ENCODE measurements around the gene RYR3.

The RYR3 gene

DNA sequence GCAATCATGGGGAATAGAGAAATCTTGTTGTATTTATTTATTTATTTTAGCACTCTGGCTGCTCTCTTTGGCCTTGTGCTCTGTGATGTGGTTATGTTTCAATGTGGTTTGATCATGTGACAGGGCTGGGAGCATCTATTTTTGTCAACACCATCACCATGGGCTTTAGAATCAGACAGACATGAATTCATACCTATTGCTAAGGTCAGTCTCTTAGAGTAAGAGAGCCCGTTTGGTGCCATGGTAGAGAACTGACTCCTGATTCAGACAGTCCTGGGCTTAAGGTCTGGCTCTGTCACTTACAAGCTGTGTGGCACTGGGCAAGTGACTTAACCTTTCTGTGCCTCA lies 157.0 kb downstream of the RYR3 start:
- Histone ChIP-seq H3K9me3 (no peaks in the 10 kb centered on the region), H3K27me3 (no peaks in the 10 kb centered on the region), H3K4me1 (no peaks in the 10 kb centered on the region), H3K4me3 (no peak overlapping the region), H3K36me3 (no peaks in the 10 kb centered on the region), H3K27ac (no peak overlapping the region)
- no peak for DNase-seq
- intact Hi-C loops (cut with DNase I; ENCODE audit: low total_unique reads), result no loop called here
- TF ChIP-seq, protein P1, sequence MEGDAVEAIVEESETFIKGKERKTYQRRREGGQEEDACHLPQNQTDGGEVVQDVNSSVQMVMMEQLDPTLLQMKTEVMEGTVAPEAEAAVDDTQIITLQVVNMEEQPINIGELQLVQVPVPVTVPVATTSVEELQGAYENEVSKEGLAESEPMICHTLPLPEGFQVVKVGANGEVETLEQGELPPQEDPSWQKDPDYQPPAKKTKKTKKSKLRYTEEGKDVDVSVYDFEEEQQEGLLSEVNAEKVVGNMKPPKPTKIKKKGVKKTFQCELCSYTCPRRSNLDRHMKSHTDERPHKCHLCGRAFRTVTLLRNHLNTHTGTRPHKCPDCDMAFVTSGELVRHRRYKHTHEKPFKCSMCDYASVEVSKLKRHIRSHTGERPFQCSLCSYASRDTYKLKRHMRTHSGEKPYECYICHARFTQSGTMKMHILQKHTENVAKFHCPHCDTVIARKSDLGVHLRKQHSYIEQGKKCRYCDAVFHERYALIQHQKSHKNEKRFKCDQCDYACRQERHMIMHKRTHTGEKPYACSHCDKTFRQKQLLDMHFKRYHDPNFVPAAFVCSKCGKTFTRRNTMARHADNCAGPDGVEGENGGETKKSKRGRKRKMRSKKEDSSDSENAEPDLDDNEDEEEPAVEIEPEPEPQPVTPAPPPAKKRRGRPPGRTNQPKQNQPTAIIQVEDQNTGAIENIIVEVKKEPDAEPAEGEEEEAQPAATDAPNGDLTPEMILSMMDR (IDR thresholded peaks at IDR 0.05), result no peak

DNA sequence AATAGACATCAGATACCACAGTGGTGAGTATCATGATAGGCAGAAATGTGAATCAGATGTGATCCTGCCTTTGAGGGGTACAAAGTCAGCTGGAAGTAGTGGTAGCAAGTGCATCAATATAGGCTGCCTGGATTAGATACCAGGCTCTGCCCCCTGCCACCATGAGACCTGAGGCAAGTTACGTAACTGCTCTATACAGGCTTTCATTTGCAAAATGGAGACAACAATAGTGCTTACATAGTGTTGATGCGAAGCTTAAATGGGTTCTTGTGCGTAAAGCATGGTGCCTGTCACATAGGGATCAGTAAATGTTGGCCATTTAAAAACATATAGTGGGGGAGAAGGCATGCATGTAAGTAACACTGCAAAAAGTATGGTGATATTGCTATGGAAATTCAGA lies 158.0 kb downstream of the RYR3 start:
- H3K36me3 ChIP-seq, result no peaks in the 10 kb centered on the region
- DNase-seq, result no peak
- TF ChIP-seq, protein P1 (IDR thresholded peaks at IDR 0.05), result no peak
- H3K9me3 ChIP-seq, result no peaks in the 10 kb centered on the region
- H3K27ac ChIP-seq, result no peak overlapping the region
- no peaks in the 10 kb centered on the region for H3K27me3 ChIP-seq
- H3K4me1 ChIP-seq, result no peaks in the 10 kb centered on the region
- H3K4me3 ChIP-seq, result no peak overlapping the region
- intact Hi-C loops (cut with DNase I; ENCODE audit: low total_unique reads), result no loop called here

DNA sequence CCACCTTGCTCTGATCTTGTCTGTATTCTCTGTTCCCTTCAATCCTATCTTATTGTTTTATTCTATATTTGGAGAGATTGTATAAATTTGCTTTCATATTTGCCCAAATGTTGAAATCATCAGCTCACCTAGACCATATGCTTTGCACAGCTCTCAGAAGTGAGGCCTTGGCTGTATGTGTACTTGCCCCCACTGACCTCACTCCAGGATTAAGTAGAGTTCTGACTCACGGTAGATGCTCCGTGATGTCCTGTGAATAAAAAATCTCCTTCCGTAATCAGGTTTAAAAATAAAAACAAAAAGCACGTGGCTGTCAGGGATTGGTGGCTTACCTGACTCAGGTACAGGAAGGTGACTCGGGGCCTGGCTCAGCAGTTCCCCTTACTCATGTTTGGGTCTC lies 162.2 kb downstream of the RYR3 start:
- DNase-seq, result no peak
- intact Hi-C loops (cut with DNase I; ENCODE audit: low total_unique reads), result no loop called here
- Histone ChIP-seq H3K27me3 (no peaks in the 10 kb centered on the region), H3K4me1 (no peaks in the 10 kb centered on the region), H3K9me3 (no peaks in the 10 kb centered on the region), H3K4me3 (no peak overlapping the region), H3K27ac (no peak overlapping the region), H3K36me3 (peaks cover 0 to 5% (median 0%) of the 10 kb centered on the region in 3 donors)
- TF ChIP-seq, protein P1 (IDR thresholded peaks at IDR 0.05), result no peak

DNA sequence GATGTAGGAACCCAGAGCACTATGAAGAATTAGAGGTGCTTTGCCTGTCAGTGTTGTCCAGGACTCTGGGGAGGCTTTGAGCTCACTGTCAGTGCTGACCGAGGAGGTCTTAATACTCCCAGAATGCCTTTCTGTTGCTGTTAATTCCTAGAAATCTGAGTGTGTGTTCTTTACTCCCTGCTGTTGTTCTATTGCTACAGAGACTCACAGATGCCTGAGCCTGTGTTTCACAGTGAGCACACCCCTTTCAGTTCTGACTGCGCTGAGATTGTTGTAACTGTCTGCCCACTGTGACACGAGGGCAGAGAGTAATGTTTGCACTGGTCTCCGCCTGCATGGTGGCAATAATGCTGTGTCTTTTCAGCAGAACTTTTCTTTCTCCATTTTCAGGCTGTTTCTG lies 162.9 kb downstream of the RYR3 start:
- Histone ChIP-seq H3K27ac (no peak overlapping the region), H3K4me3 (no peak overlapping the region), H3K9me3 (no peaks in the 10 kb centered on the region), H3K27me3 (no peaks in the 10 kb centered on the region), H3K4me1 (no peaks in the 10 kb centered on the region), H3K36me3 (peaks cover 0 to 5% (median 0%) of the 10 kb centered on the region in 3 donors)
- no peak for DNase-seq
- intact Hi-C loops (cut with DNase I; ENCODE audit: low total_unique reads), result no loop called here
- TF ChIP-seq, protein P1 (IDR thresholded peaks at IDR 0.05), result no peak

DNA sequence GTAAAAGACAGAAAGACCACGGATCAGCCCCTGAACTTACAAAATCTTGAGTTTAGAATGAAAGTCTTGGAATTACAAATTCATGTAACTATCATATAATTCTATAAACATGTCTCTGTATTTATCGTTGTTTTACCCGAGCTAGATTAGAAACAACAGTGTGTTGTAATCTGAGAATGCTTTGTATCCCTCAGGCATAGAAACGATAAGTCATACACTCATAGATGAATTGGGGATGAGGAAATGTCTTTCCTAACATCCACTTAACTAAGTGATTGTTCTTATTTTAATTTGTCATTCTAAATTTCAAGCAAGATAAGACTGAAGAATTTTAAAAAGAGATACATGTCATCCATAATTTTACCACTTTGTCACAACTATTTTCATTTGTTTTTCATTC lies 165.3 kb downstream of the RYR3 start:
- no peak for DNase-seq
- Histone ChIP-seq H3K4me1 (no peaks in the 10 kb centered on the region), H3K9me3 (no peaks in the 10 kb centered on the region), H3K27ac (no peak overlapping the region), H3K27me3 (no peaks in the 10 kb centered on the region), H3K36me3 (peaks cover 0 to 5% (median 0%) of the 10 kb centered on the region in 3 donors), H3K4me3 (no peak overlapping the region)
- TF ChIP-seq, protein P1 (IDR thresholded peaks at IDR 0.05), result no peak
- intact Hi-C loops (cut with DNase I; ENCODE audit: low total_unique reads), result no loop called here

DNA sequence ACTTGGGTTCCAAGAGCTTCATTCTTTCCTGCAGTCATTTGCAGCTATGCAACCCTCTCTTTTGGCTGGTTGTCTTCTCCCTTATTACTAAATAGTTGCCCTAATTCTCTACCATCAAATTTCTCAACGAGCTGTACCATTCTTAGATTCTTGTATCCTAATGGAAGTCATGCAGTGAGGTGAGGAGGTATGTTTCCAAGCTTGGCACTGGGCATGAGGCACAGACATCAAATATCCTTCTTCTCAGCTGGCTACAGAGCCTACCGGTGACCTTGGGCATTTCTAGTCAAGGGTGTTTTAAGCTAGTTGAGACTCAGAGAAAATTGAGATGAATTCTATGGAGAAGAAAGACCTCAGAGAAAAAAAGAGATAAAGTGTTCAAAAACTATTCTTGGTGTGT lies 166.1 kb downstream of the RYR3 start:
- Histone ChIP-seq H3K9me3 (no peaks in the 10 kb centered on the region), H3K4me3 (no peak overlapping the region), H3K36me3 (peaks cover 0 to 5% (median 0%) of the 10 kb centered on the region in 3 donors), H3K27me3 (no peaks in the 10 kb centered on the region), H3K4me1 (no peaks in the 10 kb centered on the region), H3K27ac (no peak overlapping the region)
- TF ChIP-seq, protein P1 (IDR thresholded peaks at IDR 0.05), result no peak
- intact Hi-C loops (cut with DNase I; ENCODE audit: low total_unique reads), result no loop called here
- no peak for DNase-seq

Measured in tibial artery (tissue), 4 donors.